Ascending aorta (tissue), 2 donors: ENCODE measurements around the gene XRCC3. TPM values are rescaled to one million over a fixed set of nuclear protein-coding genes. Genes with fewer than 3 reads are reported as not detected.

Experiments
- DNase-seq, 2 donors: peaks; one replicate each; pipeline ENCODE4 v3.0.0-alpha.2; 2019; ENCODE audit warnings: low spot score in 2 of 2
- H3K27ac ChIP-seq, 2 donors: fragments of 200-600 bp; sonication (generic); one replicate each; pipeline ENCODE4 v1.5.1; 2016 to 2017; ENCODE audit warnings: mild to moderate bottlenecking in 1 of 2
- H3K27me3 ChIP-seq: fragments of 200-600 bp; sonication (generic); one replicate; pipeline ENCODE4 v1.5.1; 2017
- H3K36me3 ChIP-seq, 2 donors: fragments of 200-600 bp; sonication (generic); one replicate each; pipeline ENCODE4 v1.5.1; 2016
- H3K4me1 ChIP-seq, 2 donors: fragments of 200-600 bp; sonication (generic); one replicate each; pipeline ENCODE4 v1.5.1; 2016 to 2017; ENCODE audit warnings: mild to moderate bottlenecking in 1 of 2
- H3K4me3 ChIP-seq, 2 donors: fragments of 200-600 bp; sonication (generic); one replicate each; pipeline ENCODE4 v1.5.1; 2016 to 2017; ENCODE audit warnings: mild to moderate bottlenecking in 1 of 2
- H3K9me3 ChIP-seq, 2 donors: fragments of 200-600 bp; sonication (generic); one replicate each; pipeline ENCODE4 v1.5.1; 2016
- CTCF ChIP-seq, 3 experiments: fragments of 200-600 bp in 2 of 3; fragments of 450-650 bp in 1 of 3; sonication (generic) in 2 of 3; IDR thresholded peaks; one replicate each; pipeline ENCODE4 v1.5.1; 2016 to 2019; ENCODE audit warnings: antibody characterized with exemption in 3 of 3, mild to moderate bottlenecking in 1 of 3, moderate library complexity in 1 of 3
- intact Hi-C: fragments of 100-400 bp; cut with DNase I; formaldehyde crosslinking; loops from one replicate; pipeline ENCODE4 v1.15.1; 2023
- total RNA-seq: library from RNA; depleted of rRNA; stranded (reverse); fragments of >200 nt; gene quantifications from one replicate; pipeline ENCODE4 v1.1.0, GENCODE V29; 2016

The XRCC3 gene
- total RNA-seq, 1 donor from 2014 or later = 9.0 TPM

DNA sequence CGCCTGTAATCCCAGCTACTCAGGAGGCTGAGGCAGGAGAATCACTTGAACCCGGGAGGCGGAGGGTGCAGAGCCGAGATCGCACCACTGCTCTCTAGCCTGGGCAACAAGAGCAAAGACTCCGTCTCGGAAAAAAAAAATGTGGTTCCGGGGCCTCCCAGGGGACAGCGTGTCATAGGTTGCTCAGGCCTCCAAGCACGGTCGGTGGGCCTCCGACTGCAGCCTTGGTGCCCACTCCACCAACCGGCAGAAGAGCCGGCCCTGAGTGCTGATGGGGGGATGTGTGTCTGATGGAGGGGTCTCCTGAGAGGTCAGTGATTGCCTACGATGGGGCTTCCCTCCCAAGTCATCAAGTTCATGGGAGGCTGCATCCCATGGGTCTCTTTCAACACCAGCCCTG is 16.2 kb upstream of the XRCC3 start:
- peaks cover 12 to 22% of the 10 kb centered on the region in 2 donors for H3K4me1 ChIP-seq
- no peak for DNase-seq
- no peak overlapping the region for H3K27ac ChIP-seq
- no peaks in the 10 kb centered on the region for H3K9me3 ChIP-seq
- intact Hi-C loops = no loop called here
- H3K36me3 ChIP-seq = peaks cover 60 to 65% of the 10 kb centered on the region in 2 donors
- H3K27me3 ChIP-seq = no peaks in the 10 kb centered on the region
- H3K4me3 ChIP-seq = no peak overlapping the region
- TF ChIP-seq CTCF (IDR thresholded peaks at IDR 0.05) = no peak

DNA sequence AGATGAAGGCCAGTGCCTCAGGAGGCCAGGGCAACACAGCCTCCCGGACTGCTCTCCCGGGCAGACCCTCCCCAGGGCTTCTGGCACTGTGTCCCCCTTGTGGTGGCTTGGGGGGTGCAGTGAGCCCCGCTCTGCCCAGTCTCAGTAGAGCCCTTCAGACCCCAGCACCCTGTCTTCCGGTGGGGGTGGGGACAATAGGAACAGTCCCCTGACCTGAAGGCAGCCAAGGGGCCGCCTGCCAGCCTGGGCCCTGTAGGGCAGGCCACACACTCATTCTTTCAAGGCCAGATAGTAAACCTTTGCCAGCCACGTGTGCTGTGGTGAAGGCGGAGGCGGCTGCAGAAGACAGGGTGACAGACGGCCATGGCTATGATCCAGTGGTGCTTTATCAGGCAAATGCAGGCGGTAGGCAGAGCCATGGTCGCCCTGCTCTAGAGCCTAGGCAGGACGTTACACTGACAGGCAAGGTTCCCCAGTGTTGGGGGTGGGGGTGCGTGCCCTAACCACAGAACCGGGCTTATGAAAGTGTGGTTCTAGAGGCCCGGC is 15.3 kb upstream of the XRCC3 start:
- H3K4me3 ChIP-seq = no peak overlapping the region
- H3K4me1 ChIP-seq = peaks cover 3 to 13% of the 10 kb centered on the region in 2 donors
- H3K27ac ChIP-seq = no peak overlapping the region
- TF ChIP-seq CTCF (IDR thresholded peaks at IDR 0.05) = no peak
- no peak for DNase-seq
- no peaks in the 10 kb centered on the region for H3K27me3 ChIP-seq
- intact Hi-C loops = no loop called here
- H3K36me3 ChIP-seq = peaks cover 67 to 70% of the 10 kb centered on the region in 2 donors
- H3K9me3 ChIP-seq = no peaks in the 10 kb centered on the region

DNA sequence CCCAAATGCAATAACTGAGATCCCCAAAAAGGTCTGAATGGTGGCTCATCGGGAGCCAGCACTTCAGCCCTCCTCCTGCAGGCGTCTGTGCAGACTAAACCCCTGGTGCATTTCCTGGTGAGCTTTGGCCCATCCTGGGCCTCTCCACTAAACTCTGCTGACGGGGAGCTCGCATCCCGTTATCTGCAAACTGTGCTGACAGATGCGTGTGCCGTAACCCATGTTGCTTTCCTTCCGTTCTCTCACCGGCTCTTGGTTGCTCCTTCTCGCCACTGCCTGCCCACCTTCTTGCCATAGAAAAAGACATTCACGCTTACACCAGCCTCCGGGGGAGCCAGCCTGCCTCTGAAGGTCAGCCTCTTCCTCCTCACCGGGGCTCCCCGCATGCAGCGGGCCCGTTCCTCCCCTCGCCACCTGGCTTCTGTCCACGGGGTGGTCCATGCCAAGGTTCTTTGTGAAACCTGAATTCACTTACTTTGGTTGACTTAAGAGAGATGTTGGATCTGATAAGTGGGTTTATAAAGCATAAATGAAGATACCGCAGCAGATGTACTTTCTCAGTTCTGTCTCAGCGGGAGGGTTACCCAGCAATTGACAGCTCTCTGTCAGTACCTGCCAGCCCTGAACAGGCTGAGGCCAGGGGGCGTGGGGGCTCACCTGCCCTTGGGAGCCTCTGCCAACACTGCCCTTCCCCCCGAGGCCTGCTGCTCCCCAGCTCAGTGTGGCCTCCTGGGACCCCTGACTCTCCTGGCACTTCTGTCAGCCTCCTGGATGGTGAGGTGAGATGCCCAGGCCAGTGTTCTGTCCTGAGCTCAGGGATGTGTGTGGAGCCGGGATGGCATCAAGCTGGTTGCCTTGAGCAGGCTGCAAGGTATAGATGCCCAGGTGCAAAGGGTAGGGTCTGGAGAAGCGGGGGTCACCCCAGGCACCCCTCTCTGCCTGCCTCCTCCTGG is 14.5 kb upstream of the XRCC3 start:
- Histone ChIP-seq H3K4me3 (no peak overlapping the region), H3K4me1 (peaks cover 5 to 8% of the 10 kb centered on the region in 2 donors), H3K9me3 (no peaks in the 10 kb centered on the region), H3K36me3 (peaks cover 67 to 70% of the 10 kb centered on the region in 2 donors), H3K27ac (no peak overlapping the region), H3K27me3 (no peaks in the 10 kb centered on the region)
- TF ChIP-seq CTCF (IDR thresholded peaks at IDR 0.05) = no peak
- intact Hi-C loops = no loop called here
- no peak for DNase-seq

DNA sequence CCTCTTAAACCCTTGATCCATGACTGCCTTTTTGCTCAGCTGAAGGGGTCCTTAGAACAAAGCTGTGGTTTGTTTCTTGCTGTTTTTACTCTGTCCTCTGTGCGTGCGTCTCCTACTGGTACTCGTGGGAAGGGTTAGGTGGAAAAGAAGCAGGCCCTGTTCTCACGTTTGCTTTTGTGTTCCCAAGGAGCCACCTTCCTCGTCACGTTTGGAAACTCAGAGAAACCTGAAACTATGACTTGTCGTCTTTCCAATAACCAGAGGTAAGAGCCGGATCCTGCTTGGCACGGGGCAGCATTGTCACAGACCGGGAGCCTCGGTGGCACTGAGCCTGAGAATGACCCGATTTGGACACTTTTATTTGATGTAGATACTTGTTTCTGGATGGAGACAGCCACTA is 13.5 kb upstream of the XRCC3 start:
- Histone ChIP-seq H3K4me1 (peaks cover 10 to 19% of the 10 kb centered on the region in 2 donors), H3K36me3 (peaks cover 57 to 61% of the 10 kb centered on the region in 2 donors), H3K4me3 (no peak overlapping the region), H3K27ac (no peak overlapping the region), H3K27me3 (no peaks in the 10 kb centered on the region), H3K9me3 (no peaks in the 10 kb centered on the region)
- no peak for DNase-seq
- intact Hi-C loops = no loop called here
- TF ChIP-seq CTCF (IDR thresholded peaks at IDR 0.05) = no peak

GRCh38 chr14:103728141-103728540 is 12.9 kb upstream of the XRCC3 start:
- H3K27me3 ChIP-seq = no peaks in the 10 kb centered on the region
- peaks cover 14 to 25% of the 10 kb centered on the region in 2 donors for H3K4me1 ChIP-seq
- intact Hi-C loops = no loop called here
- no peaks in the 10 kb centered on the region for H3K9me3 ChIP-seq
- DNase-seq = no peak
- H3K27ac ChIP-seq = no peak overlapping the region
- TF ChIP-seq CTCF (IDR thresholded peaks at IDR 0.05) = no peak
- H3K4me3 ChIP-seq = no peak overlapping the region
- H3K36me3 ChIP-seq = peaks cover 52 to 55% of the 10 kb centered on the region in 2 donors
